Prostate gland (tissue), 2 donors: ENCODE results near the gene OR2H2.

Source experiments
- POLR2A ChIP-seq: fragments of 450-650 bp; IDR thresholded peaks from one replicate; pipeline ENCODE4 v1.6.1; 2016; ENCODE audit warnings: antibody characterized with exemption, mild to moderate bottlenecking
- TF ChIP-seq, protein P1 (sequence below), 4 experiments: fragments of 200-600 bp in 2 of 4; fragments of 450-650 bp in 2 of 4; sonication (generic) in 2 of 4; IDR thresholded peaks; 1 replicate in 3 of 4; 2 replicates in 1 of 4; pipeline ENCODE4 v1.5.1; 2016 to 2019; ENCODE audit warnings: antibody characterized with exemption in 4 of 4, mild to moderate bottlenecking in 2 of 4, moderate library complexity in 2 of 4

DNA sequence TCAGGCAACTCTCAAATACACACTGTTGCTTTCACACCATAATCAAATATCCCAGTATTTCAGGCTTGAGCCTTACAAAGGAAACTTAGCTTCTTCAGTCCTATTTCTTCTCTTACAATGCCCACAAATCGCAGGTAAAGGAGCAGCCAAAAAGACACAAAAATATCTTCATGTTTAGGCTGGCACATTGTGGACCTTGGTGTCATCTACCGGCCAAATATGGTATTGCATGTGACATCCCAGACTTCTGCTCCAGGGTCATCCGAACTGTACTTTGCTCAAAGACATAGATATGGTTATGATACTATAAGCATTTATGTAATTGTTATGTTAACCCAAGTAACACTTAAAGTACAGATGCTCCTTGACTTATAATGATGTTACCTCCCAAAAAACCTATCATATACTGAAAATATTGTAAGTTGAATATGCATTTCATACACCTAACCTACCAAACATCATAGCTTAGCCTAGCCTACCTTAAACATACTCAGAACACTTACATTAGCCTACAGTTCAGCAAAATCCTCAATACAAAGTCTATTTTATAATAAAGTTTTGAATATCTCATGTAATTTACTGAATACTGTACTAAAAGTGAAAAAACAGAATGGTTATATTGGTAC is 4.6 kb downstream of the OR2H2 start:
- TF ChIP-seq, protein P1, sequence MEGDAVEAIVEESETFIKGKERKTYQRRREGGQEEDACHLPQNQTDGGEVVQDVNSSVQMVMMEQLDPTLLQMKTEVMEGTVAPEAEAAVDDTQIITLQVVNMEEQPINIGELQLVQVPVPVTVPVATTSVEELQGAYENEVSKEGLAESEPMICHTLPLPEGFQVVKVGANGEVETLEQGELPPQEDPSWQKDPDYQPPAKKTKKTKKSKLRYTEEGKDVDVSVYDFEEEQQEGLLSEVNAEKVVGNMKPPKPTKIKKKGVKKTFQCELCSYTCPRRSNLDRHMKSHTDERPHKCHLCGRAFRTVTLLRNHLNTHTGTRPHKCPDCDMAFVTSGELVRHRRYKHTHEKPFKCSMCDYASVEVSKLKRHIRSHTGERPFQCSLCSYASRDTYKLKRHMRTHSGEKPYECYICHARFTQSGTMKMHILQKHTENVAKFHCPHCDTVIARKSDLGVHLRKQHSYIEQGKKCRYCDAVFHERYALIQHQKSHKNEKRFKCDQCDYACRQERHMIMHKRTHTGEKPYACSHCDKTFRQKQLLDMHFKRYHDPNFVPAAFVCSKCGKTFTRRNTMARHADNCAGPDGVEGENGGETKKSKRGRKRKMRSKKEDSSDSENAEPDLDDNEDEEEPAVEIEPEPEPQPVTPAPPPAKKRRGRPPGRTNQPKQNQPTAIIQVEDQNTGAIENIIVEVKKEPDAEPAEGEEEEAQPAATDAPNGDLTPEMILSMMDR (IDR thresholded peaks at IDR 0.05): peak; percentile 83 to 96 (median 90)
- TF ChIP-seq POLR2A: no peak
